Kidney (tissue), 14 donors: ENCODE data around the gene ZPR1. TPM values are rescaled to one million over a fixed set of nuclear protein-coding genes. Genes with fewer than 3 reads are reported as not detected.
A peak's percentile ranks its signal among the peaks of the same experiment; 100 is the strongest.

Experiments
- DNase-seq, 5 donors: peaks; one replicate each; pipeline ENCODE4 v3.0.0-alpha.2; 2013 to 2020
- FAIRE-seq: peaks from 2 replicates; lab custom pipeline; 2012; peaks lifted over from hg19 to GRCh38; lab: Jason Lieb, UNC
- H3K27ac ChIP-seq, 2 donors: one replicate each; pipeline ENCODE4 v1.7.0; 2013; ENCODE audit warnings: low read depth in 2 of 2, low read length in 2 of 2, inconsistent platforms in 1 of 2
- H3K27me3 ChIP-seq: one replicate; pipeline ENCODE4 v1.7.1; 2013; ENCODE audit warnings: low read length, inconsistent platforms; ENCODE audit not compliant: control insufficient read depth, insufficient read depth
- H3K36me3 ChIP-seq, 3 donors: one replicate each; pipeline versions ENCODE4 v1.7.0 to v1.7.1; 2013; ENCODE audit warnings: low read length in 3 of 3, control low read depth in 1 of 3, inconsistent platforms in 1 of 3; ENCODE audit not compliant: insufficient read depth in 3 of 3, control insufficient read depth in 2 of 3
- H3K4me1 ChIP-seq, 3 donors: one replicate each; pipeline versions ENCODE4 v1.7.0 to v1.7.1; 2013; ENCODE audit warnings: low read length in 3 of 3, inconsistent platforms in 1 of 3, low read depth in 1 of 3; ENCODE audit not compliant: control insufficient read depth in 2 of 3, insufficient read depth in 2 of 3
- H3K4me3 ChIP-seq, 3 donors: one replicate each; pipeline versions ENCODE4 v1.7.0 to v1.8.1; 2013; ENCODE audit warnings: low read length in 3 of 3, control low read depth in 1 of 3, inconsistent platforms in 1 of 3
- H3K9ac ChIP-seq, 3 donors: one replicate each; pipeline versions ENCODE4 v1.7.0 to v1.7.1; 2013; ENCODE audit warnings: low read length in 3 of 3, control low read depth in 1 of 3, inconsistent platforms in 1 of 3
- H3K9me3 ChIP-seq, 3 donors: one replicate each; pipeline versions ENCODE4 v1.7.0 to v1.7.1; 2013; ENCODE audit warnings: low read length in 3 of 3, control low read depth in 1 of 3, inconsistent platforms in 1 of 3; ENCODE audit not compliant: control insufficient read depth in 2 of 3, insufficient read depth in 1 of 3
- intact Hi-C: fragments of 100-400 bp; cut with DNase I; formaldehyde crosslinking; loops from one replicate; pipeline ENCODE4 v1.11.1; 2022
- polyA plus RNA-seq: library from polyadenylated mRNA; stranded (reverse); fragments of 350-450 nt; fragmentation: Illumina TruSeq; extraction: RNeasy Lipid Tissue Mini Kit (QIAGEN cat#74804); gene quantifications from one replicate; pipeline ENCODE4 v1.2.3, GENCODE V29; 2014; ENCODE audit warnings: low read depth, low replicate concordance; ENCODE audit not compliant: insufficient read depth
- total RNA-seq: library from RNA; stranded (reverse); fragmentation: NEBNext Ultra II Directional; extraction: Animal tissue kit (Norgen Biotek cat#: 25700); gene quantifications from one replicate; pipeline ENCODE4 v1.2.1, GENCODE V29; 2021
- TF ChIP-seq, protein P1 (sequence below): IDR thresholded peaks from 3 replicates; pipeline ENCODE4 v1.5.1; 2012; ENCODE audit warnings: mild to moderate bottlenecking, moderate library complexity, borderline replicate concordance; ENCODE audit not compliant: insufficient read depth; ENCODE audit errors: extremely low read depth
- donor health status: control.
- donor health status: control.
- donor health status: control.
- donor health status: control.
- donor health status: control.
- donor health status: DM: yes; HTN: yes; CAD: no.
- donor health status: Normal renal cell carcinoma (clear cell type).

The ZPR1 gene
- total and polyA plus RNA-seq, 2 donors from 2014 or later, result 30.0 to 40.2 TPM

DNA sequence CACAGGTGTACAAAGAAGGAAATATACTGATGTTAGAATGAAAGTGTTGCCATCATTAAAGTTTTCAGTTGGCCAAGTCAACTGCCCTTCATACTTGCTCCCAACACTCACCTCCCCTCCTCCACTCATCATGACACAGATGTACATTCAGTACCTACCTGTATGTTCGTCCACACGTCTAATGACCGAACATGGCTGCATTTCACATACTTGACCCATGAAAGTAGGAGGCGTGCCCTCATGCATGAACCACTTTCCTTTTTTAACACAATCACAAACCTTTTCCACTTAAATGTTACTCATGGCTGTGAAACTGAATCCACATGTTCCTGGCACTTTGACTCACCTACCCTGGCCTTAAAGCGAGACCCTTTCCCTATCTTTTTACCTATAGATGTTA lies 11.8 kb downstream of the ZPR1 start:
- no peak overlapping the region for H3K9ac ChIP-seq
- FAIRE-seq (no peak), DNase-seq (no peak)
- no peak overlapping the region for H3K4me3 ChIP-seq
- intact Hi-C loops, result no loop called here
- H3K4me1 ChIP-seq, result peaks cover 0 to 11% (median 6%) of the 10 kb centered on the region in 3 donors
- no peak overlapping the region for H3K27ac ChIP-seq
- H3K36me3 ChIP-seq, result peaks cover 0 to 22% (median 17%) of the 10 kb centered on the region in 3 donors
- H3K9me3 ChIP-seq, result no peaks in the 10 kb centered on the region
- H3K27me3 ChIP-seq, result no peaks in the 10 kb centered on the region
- TF ChIP-seq, protein P1, sequence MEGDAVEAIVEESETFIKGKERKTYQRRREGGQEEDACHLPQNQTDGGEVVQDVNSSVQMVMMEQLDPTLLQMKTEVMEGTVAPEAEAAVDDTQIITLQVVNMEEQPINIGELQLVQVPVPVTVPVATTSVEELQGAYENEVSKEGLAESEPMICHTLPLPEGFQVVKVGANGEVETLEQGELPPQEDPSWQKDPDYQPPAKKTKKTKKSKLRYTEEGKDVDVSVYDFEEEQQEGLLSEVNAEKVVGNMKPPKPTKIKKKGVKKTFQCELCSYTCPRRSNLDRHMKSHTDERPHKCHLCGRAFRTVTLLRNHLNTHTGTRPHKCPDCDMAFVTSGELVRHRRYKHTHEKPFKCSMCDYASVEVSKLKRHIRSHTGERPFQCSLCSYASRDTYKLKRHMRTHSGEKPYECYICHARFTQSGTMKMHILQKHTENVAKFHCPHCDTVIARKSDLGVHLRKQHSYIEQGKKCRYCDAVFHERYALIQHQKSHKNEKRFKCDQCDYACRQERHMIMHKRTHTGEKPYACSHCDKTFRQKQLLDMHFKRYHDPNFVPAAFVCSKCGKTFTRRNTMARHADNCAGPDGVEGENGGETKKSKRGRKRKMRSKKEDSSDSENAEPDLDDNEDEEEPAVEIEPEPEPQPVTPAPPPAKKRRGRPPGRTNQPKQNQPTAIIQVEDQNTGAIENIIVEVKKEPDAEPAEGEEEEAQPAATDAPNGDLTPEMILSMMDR, result no peak

DNA sequence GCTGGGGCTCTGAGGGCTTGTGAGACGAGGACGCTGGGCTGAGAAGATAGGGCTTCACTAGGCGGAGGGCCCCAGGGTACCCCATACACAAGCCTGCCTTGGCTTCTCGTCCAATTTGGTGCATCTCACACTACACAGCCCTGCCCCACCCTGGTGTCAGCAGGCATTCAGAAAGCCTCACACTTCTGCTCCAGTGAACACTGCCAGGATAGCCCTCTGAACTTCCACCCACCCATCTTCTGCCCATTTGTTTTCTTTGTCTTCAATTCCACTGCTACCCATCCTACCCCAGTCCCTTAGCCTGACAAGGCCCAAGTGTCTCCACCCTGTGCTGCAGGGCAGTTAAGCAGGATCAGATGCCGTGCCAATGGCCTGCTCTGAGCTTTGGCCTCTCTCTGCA lies 13.2 kb downstream of the ZPR1 start:
- Histone ChIP-seq H3K9ac (no peak overlapping the region), H3K9me3 (no peaks in the 10 kb centered on the region), H3K27ac (no peak overlapping the region), H3K4me3 (no peak overlapping the region), H3K36me3 (peaks cover 0 to 19% (median 17%) of the 10 kb centered on the region in 3 donors), H3K4me1 (peaks cover 0 to 11% (median 9%) of the 10 kb centered on the region in 3 donors), H3K27me3 (no peaks in the 10 kb centered on the region)
- no peak for FAIRE-seq
- TF ChIP-seq, protein P1, result no peak
- intact Hi-C loops, result no loop called here
- peak in 1 of 5 donors; percentile 64 for DNase-seq

DNA sequence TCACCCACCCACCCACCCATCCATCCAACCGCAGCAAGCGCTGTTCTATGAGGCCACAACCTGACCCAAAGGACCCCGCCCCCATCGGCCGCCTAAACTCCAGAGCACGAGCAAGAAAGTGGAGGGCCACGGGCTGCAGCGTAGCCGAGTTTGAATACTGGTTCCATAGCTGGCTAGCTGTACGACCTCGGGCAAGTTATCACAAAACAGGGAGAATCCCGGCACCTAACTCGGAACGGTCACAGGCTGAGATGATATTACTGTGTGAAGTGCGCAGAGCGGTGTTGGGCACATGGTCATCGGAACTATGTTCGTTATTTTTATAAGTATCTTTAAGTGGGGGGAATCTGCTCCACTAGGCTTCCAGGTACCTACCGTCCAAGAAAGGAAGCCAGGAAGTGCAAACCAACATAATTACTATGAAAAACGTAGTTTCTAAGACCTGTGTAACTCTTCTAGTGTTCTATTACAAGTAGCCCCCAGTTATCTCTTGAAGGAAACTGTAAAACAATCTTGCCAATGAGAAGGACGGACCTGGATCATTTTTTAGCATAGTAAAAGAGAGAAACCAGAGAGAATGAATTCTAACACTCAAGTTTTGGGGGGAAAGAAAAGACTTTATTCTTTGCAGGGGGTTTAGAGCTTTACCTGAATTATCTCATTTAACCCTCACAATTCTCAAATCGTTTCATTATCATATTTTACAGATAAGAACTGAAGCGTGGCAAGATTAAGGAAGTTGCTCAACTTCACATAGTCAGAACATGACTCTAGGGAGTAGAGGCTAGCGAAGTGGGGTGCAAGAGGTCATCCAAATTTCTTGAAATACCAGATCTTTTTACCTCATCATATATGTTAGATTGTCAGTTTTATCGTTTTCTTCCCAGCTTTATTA lies 14.4 kb downstream of the ZPR1 start:
- Histone ChIP-seq H3K9ac (peak overlapping the region; percentile 39 to 82 (median 72)), H3K27ac (peak overlapping the region in 1 of 2 donors; percentile 57), H3K9me3 (no peaks in the 10 kb centered on the region), H3K4me1 (peaks cover 0 to 11% (median 9%) of the 10 kb centered on the region in 3 donors), H3K36me3 (peaks cover 2 to 11% (median 7%) of the 10 kb centered on the region in 3 donors), H3K4me3 (peak overlapping the region; percentile 86 to 91 (median 89)), H3K27me3 (no peaks in the 10 kb centered on the region)
- DNase-seq (no peak), FAIRE-seq (no peak)
- TF ChIP-seq, protein P1, result no peak
- intact Hi-C loops, result no loop called here
